GM23338 (cell line): ENCODE results near the gene TPSB2. TPM values are rescaled to one million over a fixed set of nuclear protein-coding genes. Genes with fewer than 3 reads are reported as not detected.

Experiments
- ATAC-seq: fragments of 200-7000 bp; cut with Tn5 transposase; 3 replicates; pipeline ENCODE4 v1.9.1; 2020
- DNase-seq: peaks from one replicate; pipeline ENCODE4 v3.0.0-alpha.2; 2015; ENCODE audit warnings: low spot score
- H2AFZ ChIP-seq: fragments of 200-600 bp; sonication (generic); 2 replicates; pipeline ENCODE4 v1.8.0; 2016; ENCODE audit warnings: antibody characterized with exemption, mild to moderate bottlenecking, moderate library complexity
- H3F3A ChIP-seq: fragments of 200-600 bp; sonication (generic); replicated peaks from 2 replicates; pipeline ENCODE4 v1.8.0; 2017; ENCODE audit warnings: antibody characterized with exemption, mixed run types, low read depth
- H3K27ac ChIP-seq: fragments of 200-600 bp; sonication (generic); 2 replicates; pipeline ENCODE4 v1.6.1; 2016; ENCODE audit warnings: low read depth
- H3K27me3 ChIP-seq: fragments of 200-600 bp; sonication (generic); 2 replicates; pipeline ENCODE4 v1.8.0; 2016; ENCODE audit warnings: mild to moderate bottlenecking, mixed run types, moderate library complexity; ENCODE audit not compliant: insufficient read depth
- H3K36me3 ChIP-seq: fragments of 200-600 bp; sonication (generic); 2 replicates; pipeline ENCODE4 v1.8.0; 2016; ENCODE audit warnings: mild to moderate bottlenecking; ENCODE audit not compliant: insufficient read depth
- H3K4me1 ChIP-seq: fragments of 200-600 bp; sonication (generic); 2 replicates; pipeline ENCODE4 v1.8.0; 2016; ENCODE audit warnings: mild to moderate bottlenecking, moderate library complexity; ENCODE audit not compliant: insufficient read depth
- H3K4me2 ChIP-seq: fragments of 200-600 bp; sonication (generic); 2 replicates; pipeline ENCODE4 v1.7.1; 2017; ENCODE audit warnings: mixed run types
- H3K4me3 ChIP-seq: fragments of 200-600 bp; sonication (generic); 2 replicates; pipeline ENCODE4 v1.6.1; 2016; ENCODE audit warnings: mixed run types
- H3K79me2 ChIP-seq: fragments of 200-600 bp; sonication (generic); replicated peaks from 2 replicates; pipeline ENCODE4 v1.8.0; 2017; ENCODE audit warnings: mild to moderate bottlenecking; ENCODE audit not compliant: insufficient read depth
- H3K9me2 ChIP-seq: fragments of 200-600 bp; sonication (generic); 2 replicates; pipeline ENCODE4 v1.8.0; 2017; ENCODE audit not compliant: insufficient read depth
- H4K20me1 ChIP-seq: fragments of 200-600 bp; sonication (generic); replicated peaks from 2 replicates; pipeline ENCODE4 v1.8.0; 2017; ENCODE audit warnings: mild to moderate bottlenecking; ENCODE audit not compliant: insufficient read depth
- H3K27ac Mint-ChIP-seq: 2 replicates; pipeline ENCODE4 v1.8.0; 2020; ENCODE audit warnings: inconsistent platforms, mild to moderate bottlenecking, moderate library complexity, mixed read lengths
- H3K27me3 Mint-ChIP-seq: 3 replicates; pipeline ENCODE4 v1.8.0; 2022; ENCODE audit warnings: low read depth, mild to moderate bottlenecking, moderate library complexity, mixed read lengths, inconsistent platforms; ENCODE audit not compliant: insufficient read depth, poor library complexity
- H3K36me3 Mint-ChIP-seq: 3 replicates; pipeline ENCODE4 v1.8.0; 2021; ENCODE audit warnings: low read depth, mild to moderate bottlenecking, inconsistent platforms, moderate library complexity, mixed read lengths
- H3K4me1 Mint-ChIP-seq: 3 replicates; pipeline ENCODE4 v1.8.0; 2020; ENCODE audit warnings: mild to moderate bottlenecking, inconsistent platforms, mixed read lengths
- H3K4me3 Mint-ChIP-seq: 3 replicates; pipeline ENCODE4 v1.8.0; 2021; ENCODE audit warnings: moderate library complexity, mild to moderate bottlenecking, inconsistent platforms, mixed read lengths
- H3K9me3 Mint-ChIP-seq: 3 replicates; pipeline ENCODE4 v1.8.0; 2020; ENCODE audit warnings: moderate library complexity, mild to moderate bottlenecking, inconsistent platforms, mixed read lengths
- CREB1 ChIP-seq: fragments of 250-450 bp; sonication (Bioruptor Pico); IDR thresholded peaks from 2 replicates; pipeline ENCODE4 v1.5.0; 2020; ENCODE audit warnings: low read depth, mild to moderate bottlenecking, moderate library complexity
- JUNB ChIP-seq: IDR thresholded peaks from one replicate; pipeline ENCODE4 v1.6.1; 2016; ENCODE audit warnings: antibody characterized with exemption; ENCODE audit not compliant: unreplicated experiment
- NANOG ChIP-seq: IDR thresholded peaks from 2 replicates; pipeline ENCODE4 v1.6.1; 2016; ENCODE audit warnings: antibody characterized with exemption, borderline replicate concordance
- ZNF114 ChIP-seq: fragments of 250-450 bp; sonication (Bioruptor Pico); IDR thresholded peaks from 2 replicates; pipeline ENCODE4 v1.5.0; 2020; ENCODE audit warnings: mild to moderate bottlenecking, moderate library complexity
- polyA plus RNA-seq: library from polyadenylated mRNA; unstranded; fragments of >200 nt; fragmentation: Nextera tagmentation; extraction: Ambion mirVana; gene quantifications from 2 replicates; pipeline ENCODE4 v1.2.1, GENCODE V29; 2016
- total RNA-seq: library from RNA; depleted of rRNA; stranded (reverse); fragments of >200 nt; shearing (Covaris generic); gene quantifications from 2 replicates; pipeline ENCODE4 v1.2.3, GENCODE V29; 2014
- TF ChIP-seq, protein P1 (sequence below), 2 experiments: fragments of 200-600 bp in 1 of 2; sonication (generic) in 1 of 2; conservative IDR thresholded peaks; 2 replicates each; pipeline versions ENCODE4 v1.5.1 to v1.6.1; 2016 to 2017; ENCODE audit warnings: antibody characterized with exemption in 2 of 2, low read depth in 2 of 2, mild to moderate bottlenecking in 2 of 2, moderate library complexity in 1 of 2
- TF ChIP-seq, protein P2 (sequence below): IDR thresholded peaks from one replicate; pipeline ENCODE4 v1.6.1; 2018; ENCODE audit warnings: antibody characterized with exemption; ENCODE audit not compliant: unreplicated experiment

The TPSB2 gene
- total and polyA plus RNA-seq, 2 experiments from 2014 or later = 0.23 TPM; not detected in 1

DNA sequence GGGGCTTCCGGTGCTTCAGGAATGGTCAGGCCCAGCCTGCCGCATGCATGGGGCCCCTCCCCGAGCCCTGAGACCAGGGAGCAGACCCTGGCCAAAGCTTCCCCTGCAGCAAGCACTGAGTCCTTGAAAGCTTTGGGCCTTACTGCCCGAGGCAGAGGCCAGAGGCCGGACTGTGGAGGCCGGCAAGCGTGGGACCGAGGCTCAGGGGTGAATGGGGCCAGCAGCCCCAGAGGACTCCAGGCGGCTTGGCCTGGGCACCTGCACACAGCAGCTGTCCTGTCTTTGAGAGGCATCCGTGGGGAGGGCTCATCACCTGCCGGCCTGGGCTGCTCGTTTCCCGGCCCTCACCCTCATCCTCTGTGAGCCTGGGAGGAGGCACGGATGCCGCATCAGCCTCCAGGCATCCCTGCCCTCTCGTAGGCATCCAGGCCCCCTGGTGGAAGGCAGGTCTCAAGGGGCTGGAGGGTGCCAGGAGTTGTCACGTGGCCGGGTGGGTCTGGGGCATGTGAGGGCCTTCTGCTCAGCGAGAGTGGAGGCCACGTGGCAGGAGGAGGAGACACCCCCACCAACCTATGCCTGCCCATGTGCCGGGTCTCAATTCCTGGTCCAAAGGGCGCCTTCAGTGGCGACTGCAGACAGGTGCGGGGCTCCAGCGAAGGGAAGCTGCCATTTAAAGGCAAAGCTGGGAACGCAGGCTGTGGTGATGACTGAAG, 45.7 kb downstream of the TPSB2 start:
- Mint-ChIP-seq H3K9me3 (no peaks in the 10 kb centered on the region), H3K27me3 (peaks cover 7% of the 10 kb centered on the region), H3K27ac (no peak overlapping the region), H3K4me1 (no peaks in the 10 kb centered on the region), H3K36me3 (no peaks in the 10 kb centered on the region), H3K4me3 (no peak overlapping the region)
- Histone ChIP-seq H3K79me2 (no peaks in the 10 kb centered on the region; the same call in 1 of the 2 replicates), H3K4me1 (no peaks in the 10 kb centered on the region), H3K27ac (no peak overlapping the region), H3K4me3 (no peak overlapping the region), H3K36me3 (no peaks in the 10 kb centered on the region), H3K9me2 (no peaks in the 10 kb centered on the region), H3F3A (no peaks in the 10 kb centered on the region), H4K20me1 (peaks cover 4% of the 10 kb centered on the region), H3K4me2 (no peak overlapping the region), H2AFZ (no peak overlapping the region), H3K27me3 (no peaks in the 10 kb centered on the region)
- TF ChIP-seq, protein P1, sequence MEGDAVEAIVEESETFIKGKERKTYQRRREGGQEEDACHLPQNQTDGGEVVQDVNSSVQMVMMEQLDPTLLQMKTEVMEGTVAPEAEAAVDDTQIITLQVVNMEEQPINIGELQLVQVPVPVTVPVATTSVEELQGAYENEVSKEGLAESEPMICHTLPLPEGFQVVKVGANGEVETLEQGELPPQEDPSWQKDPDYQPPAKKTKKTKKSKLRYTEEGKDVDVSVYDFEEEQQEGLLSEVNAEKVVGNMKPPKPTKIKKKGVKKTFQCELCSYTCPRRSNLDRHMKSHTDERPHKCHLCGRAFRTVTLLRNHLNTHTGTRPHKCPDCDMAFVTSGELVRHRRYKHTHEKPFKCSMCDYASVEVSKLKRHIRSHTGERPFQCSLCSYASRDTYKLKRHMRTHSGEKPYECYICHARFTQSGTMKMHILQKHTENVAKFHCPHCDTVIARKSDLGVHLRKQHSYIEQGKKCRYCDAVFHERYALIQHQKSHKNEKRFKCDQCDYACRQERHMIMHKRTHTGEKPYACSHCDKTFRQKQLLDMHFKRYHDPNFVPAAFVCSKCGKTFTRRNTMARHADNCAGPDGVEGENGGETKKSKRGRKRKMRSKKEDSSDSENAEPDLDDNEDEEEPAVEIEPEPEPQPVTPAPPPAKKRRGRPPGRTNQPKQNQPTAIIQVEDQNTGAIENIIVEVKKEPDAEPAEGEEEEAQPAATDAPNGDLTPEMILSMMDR (conservative IDR thresholded peaks at IDR 0.05; ENCODE audit: low read depth in 2 of 2) = 0 out of 4 replicates have a peak, but pooled peaks of 1 of the 2 experiments have one; percentile 12
- no peak for TF ChIP-seq NANOG
- ATAC-seq = no peak
- no peak for DNase-seq

DNA sequence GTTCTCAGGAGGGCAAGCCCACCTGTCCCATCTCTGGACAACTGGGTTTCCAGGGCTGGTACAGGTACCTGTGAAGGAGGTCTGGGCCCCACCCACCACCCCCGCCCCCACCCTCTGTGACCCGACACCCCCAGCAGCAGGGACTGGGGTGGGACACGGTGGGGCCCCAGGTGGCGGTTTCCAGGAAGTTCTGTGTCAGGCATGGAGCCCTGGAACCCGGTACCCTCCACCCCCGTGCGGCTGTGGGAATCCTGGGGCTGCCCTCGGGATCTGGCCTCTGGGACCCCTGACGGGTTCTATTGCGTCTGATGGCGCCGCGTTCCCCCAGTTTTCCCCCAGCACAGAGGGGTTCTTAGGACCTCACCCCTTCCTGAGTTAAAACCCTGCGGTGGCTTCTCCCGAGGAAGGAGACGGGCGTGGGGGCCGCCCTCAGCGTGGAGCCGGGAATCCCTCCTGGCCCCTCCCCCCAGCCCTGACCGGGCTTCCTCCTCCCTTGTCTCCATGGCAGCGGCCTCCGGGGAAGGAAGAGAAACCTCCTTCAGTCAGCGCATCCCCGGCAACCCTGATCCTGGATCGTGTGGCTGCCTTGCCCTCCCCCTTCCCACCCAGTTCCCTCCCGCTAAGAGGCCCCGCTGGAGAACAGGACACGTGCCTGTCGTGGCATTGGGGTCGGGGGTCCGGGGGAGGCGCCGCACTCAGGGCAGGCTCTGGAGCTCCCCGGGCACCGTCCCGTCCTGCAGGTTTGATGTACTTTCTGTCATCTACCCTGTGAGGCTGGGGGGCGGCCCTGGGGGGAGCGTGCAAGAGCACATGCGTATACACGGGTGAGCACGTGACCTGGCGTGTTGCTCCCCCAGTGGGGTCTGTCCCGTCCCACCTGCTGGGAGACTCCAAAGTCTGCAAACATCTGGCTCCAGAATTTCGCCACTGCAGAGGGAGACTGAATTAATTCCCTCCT, 46.8 kb downstream of the TPSB2 start:
- H3K4me1 Mint-ChIP-seq = no peaks in the 10 kb centered on the region
- H3K27ac Mint-ChIP-seq = no peak overlapping the region
- H3K27ac ChIP-seq = no peak overlapping the region

More for the DNA sequence above, 46.8 kb downstream of the TPSB2 start:
- no peaks in the 10 kb centered on the region for H3K36me3 Mint-ChIP-seq
- Histone ChIP-seq H3K79me2 (no peaks in the 10 kb centered on the region), H3K9me2 (no peaks in the 10 kb centered on the region), H3K4me3 (no peak overlapping the region), H3K4me2 (no peak overlapping the region), H3K4me1 (no peaks in the 10 kb centered on the region), H3F3A (no peaks in the 10 kb centered on the region), H2AFZ (no peak overlapping the region), H3K36me3 (no peaks in the 10 kb centered on the region), H4K20me1 (peaks cover 4% of the 10 kb centered on the region), H3K27me3 (no peaks in the 10 kb centered on the region)
- H3K9me3 Mint-ChIP-seq = no peaks in the 10 kb centered on the region
- TF ChIP-seq, protein P2, sequence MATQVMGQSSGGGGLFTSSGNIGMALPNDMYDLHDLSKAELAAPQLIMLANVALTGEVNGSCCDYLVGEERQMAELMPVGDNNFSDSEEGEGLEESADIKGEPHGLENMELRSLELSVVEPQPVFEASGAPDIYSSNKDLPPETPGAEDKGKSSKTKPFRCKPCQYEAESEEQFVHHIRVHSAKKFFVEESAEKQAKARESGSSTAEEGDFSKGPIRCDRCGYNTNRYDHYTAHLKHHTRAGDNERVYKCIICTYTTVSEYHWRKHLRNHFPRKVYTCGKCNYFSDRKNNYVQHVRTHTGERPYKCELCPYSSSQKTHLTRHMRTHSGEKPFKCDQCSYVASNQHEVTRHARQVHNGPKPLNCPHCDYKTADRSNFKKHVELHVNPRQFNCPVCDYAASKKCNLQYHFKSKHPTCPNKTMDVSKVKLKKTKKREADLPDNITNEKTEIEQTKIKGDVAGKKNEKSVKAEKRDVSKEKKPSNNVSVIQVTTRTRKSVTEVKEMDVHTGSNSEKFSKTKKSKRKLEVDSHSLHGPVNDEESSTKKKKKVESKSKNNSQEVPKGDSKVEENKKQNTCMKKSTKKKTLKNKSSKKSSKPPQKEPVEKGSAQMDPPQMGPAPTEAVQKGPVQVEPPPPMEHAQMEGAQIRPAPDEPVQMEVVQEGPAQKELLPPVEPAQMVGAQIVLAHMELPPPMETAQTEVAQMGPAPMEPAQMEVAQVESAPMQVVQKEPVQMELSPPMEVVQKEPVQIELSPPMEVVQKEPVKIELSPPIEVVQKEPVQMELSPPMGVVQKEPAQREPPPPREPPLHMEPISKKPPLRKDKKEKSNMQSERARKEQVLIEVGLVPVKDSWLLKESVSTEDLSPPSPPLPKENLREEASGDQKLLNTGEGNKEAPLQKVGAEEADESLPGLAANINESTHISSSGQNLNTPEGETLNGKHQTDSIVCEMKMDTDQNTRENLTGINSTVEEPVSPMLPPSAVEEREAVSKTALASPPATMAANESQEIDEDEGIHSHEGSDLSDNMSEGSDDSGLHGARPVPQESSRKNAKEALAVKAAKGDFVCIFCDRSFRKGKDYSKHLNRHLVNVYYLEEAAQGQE = no peak
- TF ChIP-seq JUNB = no peak
- no peak for TF ChIP-seq ZNF114 (CRISPR knock-in tag)
- no peak for TF ChIP-seq CREB1 (CRISPR knock-in tag)
- ATAC-seq = peak; percentile 42
- no peak for DNase-seq
- no peak overlapping the region for H3K4me3 Mint-ChIP-seq
- H3K27me3 Mint-ChIP-seq = peaks cover 7% of the 10 kb centered on the region
